ACHN (cell line): Measurements from ENCODE around the gene CLDN15.
A peak's percentile ranks its signal among the peaks of the same experiment; 100 is the strongest.

ENCODE experiments used
- DNase-seq: peaks from one replicate; pipeline ENCODE4 v3.0.0-alpha.2; 2015
- in situ Hi-C: cut with HindIII; loops from 2 replicates; pipeline ENCODE4 v1.10.0; 2017; ENCODE audit warnings: low sequenced_read_pairs, low pct_ligation_motif_present, low pct_unique_long_range_greater_than_20kb

CLDN15 gene

DNA sequence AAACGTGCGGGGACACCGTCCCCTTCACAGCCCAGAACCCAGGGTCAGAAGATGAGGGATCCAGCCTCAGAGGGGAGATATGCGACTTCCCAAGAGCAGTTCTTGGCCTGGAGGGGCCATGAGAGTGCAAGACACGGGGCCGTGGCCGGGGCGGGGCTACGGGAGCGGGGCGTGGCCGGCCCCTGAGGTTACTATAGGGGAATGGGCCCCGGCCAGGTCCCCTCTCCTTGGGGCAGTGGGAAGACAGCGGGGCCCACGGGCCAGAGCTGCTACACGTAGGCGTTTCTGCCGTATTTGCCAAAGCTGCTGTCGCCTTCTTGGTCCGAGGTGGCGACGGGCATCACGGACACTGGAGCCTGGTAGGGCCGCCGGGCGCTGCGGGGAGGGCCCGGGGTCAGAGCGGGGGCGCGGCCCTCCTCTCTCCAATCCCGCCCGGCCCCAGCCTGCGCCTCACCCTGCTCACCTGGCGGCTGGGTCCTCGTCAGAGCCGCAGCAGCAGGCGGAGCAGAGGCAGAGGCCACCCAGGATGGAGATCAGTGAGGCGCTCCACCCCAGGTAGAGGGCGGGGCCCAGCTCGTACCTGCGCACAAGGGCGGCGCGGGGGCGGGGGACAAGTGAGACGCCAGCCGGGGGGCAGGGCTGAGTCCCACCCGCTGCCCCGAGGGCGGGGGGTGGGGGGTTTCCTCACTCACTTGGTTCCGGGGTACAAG, 5.3 kb downstream of the CLDN15 start:
- peak; percentile 49 for DNase-seq
- in situ Hi-C loops, result no loop called here

DNA sequence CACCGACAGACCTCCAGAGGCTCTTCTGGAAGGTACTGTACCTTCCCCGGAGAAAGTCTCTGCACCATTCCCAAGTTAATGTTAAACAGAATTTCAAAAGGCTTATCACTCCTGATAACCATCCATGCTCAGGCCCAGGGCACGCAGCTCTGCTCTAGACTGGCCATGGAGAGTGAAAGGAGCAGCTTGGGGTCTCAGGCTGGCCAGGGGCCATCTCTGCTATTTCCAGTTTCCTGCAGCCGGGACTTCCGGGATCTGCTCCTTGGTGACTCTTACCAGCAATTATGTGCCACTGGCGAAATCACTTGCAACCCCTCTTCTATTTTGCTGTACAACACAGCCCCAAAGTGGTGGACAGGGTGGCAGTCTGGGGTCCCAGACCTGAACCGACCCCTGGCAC, 6.0 kb downstream of the CLDN15 start:
- in situ Hi-C loops, result no loop called here
- peak; percentile 40 for DNase-seq

DNA sequence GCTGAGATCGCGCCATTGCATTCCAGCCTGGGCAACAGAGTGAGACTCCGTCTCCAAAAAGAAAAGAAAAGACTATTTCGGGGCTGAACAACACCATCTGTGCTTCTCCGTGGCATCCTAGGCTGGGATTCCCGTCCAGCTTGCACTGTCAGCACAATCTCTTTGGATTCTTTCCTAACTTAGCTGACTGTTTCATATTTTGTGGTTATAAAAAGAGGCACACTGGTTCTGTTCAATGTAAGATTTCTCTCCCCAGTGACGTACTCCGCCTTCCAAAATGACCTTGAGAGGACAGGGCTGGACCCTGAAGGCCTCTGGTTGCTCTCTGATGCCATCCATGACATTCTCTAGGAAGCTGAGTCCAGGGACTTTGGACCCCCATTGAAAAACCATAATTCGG, 10.9 kb downstream of the CLDN15 start:
- DNase-seq, result no peak
- in situ Hi-C loops, result no loop called here

DNA sequence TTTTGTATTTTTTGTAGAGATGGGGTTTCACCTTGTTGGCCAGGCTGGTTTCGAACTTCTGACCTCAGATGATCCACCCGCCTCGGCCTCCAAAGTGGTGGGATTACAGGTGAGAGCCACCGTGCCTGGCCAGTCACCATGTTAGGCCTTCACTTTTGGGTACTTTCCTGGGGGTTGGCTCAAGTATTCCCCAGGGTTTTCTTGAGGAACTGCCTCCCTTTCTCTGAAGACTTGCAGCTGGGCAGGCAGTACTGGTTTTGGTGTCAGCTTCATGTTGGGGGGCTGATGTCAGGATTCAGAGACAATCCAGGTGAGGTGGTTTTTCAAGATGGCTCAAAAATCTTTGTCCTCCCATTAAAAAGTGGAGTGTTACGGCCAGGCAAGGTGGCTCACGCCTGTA, 12.0 kb downstream of the CLDN15 start:
- no peak for DNase-seq
- in situ Hi-C loops, result no loop called here

DNA sequence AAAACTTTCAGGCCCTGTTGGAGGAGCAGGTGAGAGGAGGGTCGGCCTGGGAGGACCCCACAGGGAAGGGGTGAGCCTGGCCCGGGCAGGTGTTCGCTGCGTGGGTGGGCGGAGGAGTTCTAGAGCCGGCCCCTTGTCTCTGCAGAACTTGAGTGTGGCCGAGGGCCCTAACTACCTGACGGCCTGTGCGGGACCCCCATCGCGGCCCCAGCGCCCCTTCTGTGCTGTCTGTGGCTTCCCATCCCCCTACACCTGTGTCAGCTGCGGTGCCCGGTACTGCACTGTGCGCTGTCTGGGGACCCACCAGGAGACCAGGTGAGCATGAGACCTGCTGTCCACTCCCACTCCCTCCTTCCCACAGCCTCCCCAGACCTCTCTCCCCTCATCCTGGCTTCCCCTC, 14.1 kb downstream of the CLDN15 start:
- no peak for DNase-seq
- in situ Hi-C loops, result no loop called here

DNA sequence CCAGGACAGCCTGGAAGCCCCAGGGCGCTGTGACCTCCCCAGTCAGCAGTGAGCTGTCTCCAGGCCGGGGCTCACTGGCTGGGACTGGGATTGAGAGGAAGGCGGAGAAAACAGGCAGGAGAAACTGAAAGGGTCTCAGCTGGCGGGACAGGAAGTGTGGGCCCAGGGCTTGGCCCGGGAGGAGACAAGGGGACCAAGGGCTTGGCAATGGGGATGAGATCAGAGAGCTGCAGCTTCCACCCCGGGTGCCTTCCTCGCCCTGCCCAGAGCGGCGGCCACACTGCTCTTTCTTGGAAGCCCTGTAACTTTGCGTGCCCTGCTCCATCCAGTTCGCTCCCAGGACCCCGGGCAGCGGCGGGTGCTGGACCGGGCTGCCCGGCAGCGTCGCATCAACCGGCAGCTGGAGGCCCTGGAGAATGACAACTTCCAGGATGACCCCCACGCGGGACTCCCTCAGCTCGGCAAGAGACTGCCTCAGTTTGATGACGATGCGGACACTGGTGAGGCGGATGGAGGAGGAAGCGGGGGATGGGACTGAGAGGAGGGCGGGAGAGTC, 15.2 kb downstream of the CLDN15 start:
- in situ Hi-C loops, result no loop called here
- DNase-seq, result no peak

DNA sequence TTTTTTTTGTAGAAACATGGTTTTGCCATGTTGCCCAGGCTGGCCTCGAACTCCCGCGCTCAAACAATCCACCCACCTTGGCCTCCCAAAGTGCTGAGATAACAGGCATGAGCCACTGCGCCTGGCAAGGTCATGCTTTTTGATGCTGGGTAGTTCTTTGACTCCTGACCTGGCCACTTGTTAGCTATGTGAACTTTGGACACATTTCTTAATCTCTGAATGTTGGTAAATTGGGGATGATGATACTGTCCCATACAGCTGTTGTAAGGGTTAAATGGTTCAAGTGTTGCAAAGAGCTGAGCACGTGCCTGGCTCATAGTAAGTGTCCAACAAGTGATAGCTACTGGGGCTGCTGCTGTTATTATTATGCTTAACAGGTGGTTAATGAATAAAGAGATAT, 17.3 kb downstream of the CLDN15 start:
- DNase-seq, result no peak
- in situ Hi-C loops, result no loop called here

DNA sequence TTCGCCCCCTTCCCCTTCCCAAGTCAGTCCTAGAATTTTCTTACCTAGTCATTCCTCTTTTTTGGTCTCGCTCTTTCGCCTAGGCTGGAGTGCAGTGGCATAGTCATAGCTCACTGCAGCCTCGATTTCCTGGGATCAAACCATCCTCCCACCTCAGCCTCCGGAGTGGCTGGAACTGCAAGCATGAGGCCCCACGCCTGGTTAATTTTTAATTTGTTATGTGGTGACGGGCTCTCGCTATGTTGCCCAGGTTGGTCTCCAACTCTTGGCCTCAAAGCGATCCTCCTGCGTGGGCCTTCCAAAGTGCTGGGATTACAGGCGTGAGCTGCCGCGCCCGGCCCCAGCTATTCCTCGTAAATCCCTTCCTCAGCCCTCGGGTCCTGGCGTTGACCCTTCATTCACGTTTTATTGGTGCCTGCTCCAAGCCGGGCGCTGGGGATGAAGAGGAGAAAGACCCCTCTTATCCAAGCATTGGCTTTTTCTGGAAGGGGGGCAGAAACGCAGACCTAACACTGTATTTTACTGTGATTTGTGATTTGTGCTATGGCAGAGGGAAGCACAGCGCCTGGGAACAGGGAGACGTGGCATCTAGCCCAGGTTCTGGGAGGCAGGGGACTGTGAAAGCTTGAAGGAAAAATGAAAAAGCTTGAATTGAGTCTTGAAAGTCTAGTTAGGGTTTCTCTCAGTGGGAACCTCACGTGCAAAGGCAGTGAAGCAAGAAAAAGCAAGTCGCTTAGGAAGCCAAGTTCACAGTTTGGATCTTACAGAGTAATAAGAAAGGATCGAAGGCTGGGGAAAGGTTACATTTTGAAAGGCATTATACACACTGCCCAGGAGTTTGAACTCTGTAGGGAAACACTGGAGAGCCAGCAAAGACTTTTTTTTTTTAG, 19.1 kb downstream of the CLDN15 start:
- in situ Hi-C loops, result loop anchor here (5.0 kb wide), 1 partner anchor 39 kb away; no protein-coding TSS in a partner anchor
- DNase-seq, result peak; percentile 88

DNA sequence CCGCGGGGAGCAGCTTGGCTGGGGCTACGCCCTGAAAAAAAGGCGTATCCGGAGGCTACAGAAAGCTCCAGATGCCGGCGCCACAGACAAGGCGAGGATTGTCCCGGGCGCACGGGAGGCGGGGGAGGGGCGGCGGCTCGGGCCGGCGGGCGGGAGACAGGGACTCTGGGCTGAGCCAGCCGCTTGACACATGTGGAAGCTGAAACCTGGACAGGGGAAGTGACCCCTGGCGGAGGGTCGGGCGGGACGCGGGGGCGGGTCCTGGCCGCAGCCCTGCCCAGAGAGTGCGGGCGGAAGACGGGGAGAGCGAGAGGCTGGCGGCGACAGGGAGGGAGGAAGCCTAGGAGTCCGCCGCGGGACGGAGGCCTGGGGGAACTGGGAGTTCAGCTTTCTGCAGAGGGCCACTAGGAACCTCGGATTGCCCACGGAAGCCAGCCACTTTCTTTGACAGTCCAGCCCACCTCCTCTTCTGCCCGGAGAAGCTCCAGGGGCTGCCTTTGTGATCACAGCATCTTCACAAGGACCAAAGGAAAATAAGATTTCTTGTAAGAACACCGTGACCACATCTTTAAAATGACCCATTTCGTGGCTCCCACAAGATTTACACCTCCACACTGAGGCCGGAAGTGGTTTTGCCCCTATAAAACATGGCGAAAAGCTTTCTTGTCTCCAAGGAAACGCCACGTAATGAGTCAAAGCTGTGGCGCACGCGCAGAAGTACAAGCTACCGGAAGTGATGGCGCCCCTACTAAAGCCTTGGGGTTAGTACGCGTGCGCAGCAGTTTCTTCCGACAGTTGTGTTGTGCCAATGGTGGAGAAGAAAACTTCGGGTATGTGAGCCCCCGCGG, 20.0 kb downstream of the CLDN15 start, which contains the start of the genes PLOD3 and ZNHIT1:
TSS of gene PLOD3 (minus strand) at position 194 of the 848 bp plus-strand sequence. CDS start 307 bp downstream, outside the sequence.
TSS of gene ZNHIT1 (plus strand) at position 778 of the 848 bp plus-strand sequence. CDS start at position 809, 31 bp downstream.
- in situ Hi-C loops, result loop anchor here (5.0 kb wide), 1 partner anchor 40 kb away; no protein-coding TSS in a partner anchor
- DNase-seq, result peak; percentile 100

DNA sequence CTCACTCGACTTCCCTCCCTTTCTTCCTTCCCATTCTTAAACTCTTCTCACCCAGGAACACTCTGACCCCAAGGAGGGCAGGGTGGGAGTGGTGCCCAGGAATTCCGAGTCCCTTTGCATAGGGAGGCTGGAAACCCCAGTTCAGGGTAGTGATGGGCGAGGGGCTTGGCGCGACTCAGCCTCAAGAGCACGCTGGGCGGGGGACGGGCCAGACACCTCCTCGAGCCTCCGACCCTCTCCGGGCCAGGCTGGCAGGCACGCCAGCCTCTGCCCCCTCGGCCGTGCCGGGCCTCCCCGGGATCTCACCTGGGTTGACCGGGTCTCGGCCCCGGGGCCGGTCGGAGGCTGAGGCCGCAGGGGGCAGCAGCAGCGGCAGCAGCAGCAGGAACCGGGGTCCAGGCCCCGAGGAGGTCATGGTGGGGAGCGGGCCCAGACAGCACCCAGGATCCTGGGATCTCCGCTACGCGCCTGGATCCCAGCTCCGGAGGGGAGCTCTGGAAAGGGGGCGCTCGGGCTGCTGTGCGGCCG, 20.7 kb downstream of the CLDN15 start:
- in situ Hi-C loops, result loop anchor here (5.0 kb wide), 1 partner anchor 40 kb away; no protein-coding TSS in a partner anchor
- DNase-seq, result no peak

DNA sequence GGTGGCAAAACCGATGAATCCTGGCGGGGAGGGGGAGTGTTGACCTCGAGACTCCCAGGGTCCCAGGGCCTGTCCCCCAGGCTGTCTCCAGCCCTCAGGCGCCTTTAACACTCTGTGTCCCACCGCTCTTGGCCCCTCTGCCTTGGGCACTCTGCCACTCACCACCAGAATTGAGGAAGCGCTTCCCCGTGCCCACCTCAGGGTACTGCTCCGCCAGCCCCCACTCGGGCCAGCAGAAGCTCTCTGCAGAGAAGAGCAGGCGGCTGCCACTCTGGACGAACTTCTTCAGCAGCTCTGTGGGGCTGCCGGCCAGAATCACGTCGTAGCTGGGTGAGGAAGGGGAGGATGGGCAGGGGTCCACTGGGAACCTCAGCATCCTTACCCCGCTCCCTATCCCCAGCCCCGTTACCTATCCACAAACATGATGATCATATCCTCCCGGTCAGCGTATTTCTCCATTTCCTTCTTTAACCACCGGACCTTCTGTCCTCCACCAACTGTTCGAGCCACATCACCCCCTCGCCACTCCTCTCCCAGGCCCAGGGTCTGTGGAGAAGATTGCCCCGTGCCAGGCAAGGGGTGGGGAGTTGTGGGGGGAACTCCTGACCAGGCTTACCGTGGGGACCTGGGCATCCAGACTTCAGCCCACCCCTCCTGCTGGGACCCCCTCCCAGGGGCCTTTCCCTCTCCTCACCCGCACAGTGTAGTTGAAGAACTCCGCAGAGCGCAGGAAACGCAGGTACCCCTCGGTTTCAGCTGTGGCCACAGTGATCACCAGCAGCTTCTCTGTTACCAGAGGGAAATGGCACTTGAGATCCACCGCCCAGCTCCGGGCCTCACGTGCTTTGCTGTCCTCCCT, 21.4 kb downstream of the CLDN15 start:
- peak; percentile 28 for DNase-seq
- in situ Hi-C loops, result loop anchor here (5.0 kb wide), 1 partner anchor 41 kb away; no protein-coding TSS in a partner anchor

DNA sequence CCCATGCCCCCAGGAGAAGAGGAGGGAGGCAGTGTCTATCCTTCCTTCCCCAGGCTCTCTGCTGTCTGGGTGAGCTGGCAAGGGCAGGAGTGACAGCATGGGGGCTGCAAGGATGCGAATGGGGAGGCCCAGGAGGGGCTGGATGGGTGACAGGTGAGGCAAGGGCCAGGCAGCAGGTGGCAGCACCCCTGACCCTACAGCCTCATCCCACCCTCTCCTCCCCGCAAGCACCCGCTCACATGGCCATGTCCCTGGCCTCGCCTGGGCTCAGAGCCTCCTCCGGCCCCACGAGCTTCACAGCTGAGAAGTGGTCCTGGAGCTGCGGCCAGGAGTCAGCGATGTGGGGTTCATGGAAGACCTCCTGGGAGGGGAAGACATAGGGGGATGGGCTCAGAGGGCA, 25.6 kb downstream of the CLDN15 start:
- DNase-seq, result no peak

DNA sequence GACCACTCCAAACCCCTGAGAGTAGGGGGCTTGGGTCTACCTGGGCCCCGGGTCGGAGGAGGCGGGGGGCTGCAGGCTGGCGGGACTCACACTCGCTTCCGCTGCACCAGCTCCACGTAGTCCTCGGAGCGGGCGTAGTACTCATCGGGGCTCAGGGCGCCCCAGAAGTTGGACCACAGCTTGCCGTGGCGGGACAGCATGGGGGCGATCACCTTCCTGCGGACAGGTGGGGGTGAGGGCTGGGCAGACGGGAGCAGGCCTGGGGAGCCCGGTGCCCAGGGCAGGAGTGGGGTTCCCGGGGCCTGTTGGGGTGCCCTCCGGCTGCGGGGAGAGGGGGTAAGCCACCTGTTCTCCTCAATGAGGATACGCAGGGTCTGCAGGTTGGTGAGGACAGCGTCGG, 26.1 kb downstream of the CLDN15 start:
- no peak for DNase-seq
- in situ Hi-C loops, result no loop called here

More for the DNA sequence above, 25.6 kb downstream of the CLDN15 start:
- in situ Hi-C loops, result no loop called here

DNA sequence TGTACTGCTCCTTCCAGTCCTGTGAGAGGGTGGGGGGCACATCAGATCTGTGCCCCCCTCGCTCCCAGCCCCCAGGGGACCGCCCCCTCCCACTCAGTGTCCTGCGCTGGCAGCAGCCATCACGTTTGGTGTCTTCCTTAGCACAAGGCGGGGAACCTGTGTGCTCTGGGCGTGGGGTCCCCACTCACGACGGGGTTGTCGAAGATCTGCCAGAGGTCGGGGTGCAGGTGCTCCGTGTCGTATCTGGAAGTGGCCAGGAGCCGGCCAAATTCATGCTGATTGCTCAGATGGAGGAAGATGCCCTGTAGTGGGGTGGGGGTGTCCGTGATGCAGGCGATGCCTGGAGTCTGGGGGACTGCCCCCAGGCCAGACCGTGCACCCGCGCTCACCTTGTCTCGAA, 27.5 kb downstream of the CLDN15 start:
- in situ Hi-C loops, result no loop called here
- no peak for DNase-seq

DNA sequence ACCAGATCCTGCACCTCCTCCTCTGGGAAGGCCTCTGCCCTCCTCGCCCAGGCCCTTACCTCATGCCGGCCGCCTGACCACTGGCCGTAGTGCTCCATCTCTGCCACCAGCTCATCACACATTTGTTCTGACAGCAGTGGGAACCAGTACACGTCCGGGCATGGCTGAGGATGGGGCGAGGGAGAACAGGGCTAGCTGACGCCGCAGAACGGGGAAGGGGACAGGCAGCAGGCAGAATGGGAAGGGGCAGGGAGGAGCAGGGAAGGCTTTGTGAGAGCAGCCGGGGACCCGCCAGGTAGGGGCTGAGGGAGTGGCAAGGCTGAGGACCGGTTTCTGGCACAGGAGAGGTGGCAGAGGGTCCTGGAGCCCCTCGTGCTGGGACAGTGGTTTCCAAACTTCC, 28.8 kb downstream of the CLDN15 start:
- in situ Hi-C loops, result no loop called here

DNA sequence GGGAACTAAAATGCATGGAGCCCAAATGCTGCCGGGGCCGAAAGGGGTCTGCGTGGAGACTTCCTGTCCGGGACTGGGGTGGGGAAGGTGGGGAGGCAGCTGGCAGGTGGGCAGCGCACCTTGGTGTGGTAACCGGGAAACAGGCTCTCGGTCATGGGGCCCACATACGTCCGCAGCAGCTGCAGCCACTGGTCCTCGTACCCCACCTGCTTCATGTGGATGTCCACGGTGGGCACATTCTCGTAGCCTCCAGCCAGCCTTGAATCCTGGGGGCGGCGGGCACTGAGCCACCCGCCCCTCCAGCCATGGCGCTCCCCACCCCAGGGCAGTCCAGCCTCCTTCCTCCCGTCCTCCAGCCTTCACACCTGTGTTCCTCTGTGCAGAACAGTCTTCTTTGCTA, 30.1 kb downstream of the CLDN15 start:
- no peak for DNase-seq
- in situ Hi-C loops, result no loop called here

More for the DNA sequence above, 28.8 kb downstream of the CLDN15 start:
- DNase-seq, result no peak

DNA sequence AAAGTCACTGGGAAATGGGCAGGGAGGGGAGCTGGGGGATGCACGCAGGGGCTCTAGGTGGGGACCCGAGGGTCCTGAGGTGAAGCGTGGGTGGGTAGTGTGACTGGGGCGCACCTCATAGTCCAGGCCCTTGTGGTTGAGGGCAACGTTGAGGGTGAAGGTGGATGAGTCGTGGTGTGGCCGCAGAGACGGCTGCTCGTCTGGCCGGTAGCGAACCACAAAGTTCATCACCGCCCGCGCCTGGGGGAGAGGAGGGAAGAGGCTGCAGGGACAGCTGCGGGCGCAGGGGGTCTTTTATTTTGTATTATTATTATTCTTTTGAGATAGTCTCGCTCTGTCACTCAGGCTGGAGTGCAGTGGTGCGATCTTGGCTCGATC, 30.9 kb downstream of the CLDN15 start:
- in situ Hi-C loops, result no loop called here
- no peak for DNase-seq
